Keratinocyte (primary cell): ENCODE data around the gene STPG2. TPM values are rescaled to one million over a fixed set of nuclear protein-coding genes. Genes with fewer than 3 reads are reported as not detected.

Source experiments
- DNase-seq: peaks from one replicate; pipeline ENCODE4 v3.0.0-alpha.2; 2011; ENCODE audit warnings: low read depth, missing footprints, low spot score
- FAIRE-seq: peaks from 2 replicates; lab custom pipeline; 2011; peaks lifted over from hg19 to GRCh38; lab: Jason Lieb, UNC
- H2AFZ ChIP-seq: 2 replicates; pipeline ENCODE4 v1.6.0; 2012; ENCODE audit warnings: low read length, control low read depth, inconsistent platforms; ENCODE audit not compliant: control insufficient read depth
- H3K27ac ChIP-seq: 2 replicates; pipeline ENCODE4 v1.5.1; 2011; ENCODE audit warnings: low read length; ENCODE audit not compliant: control insufficient read depth, insufficient read depth
- H3K27me3 ChIP-seq: 3 replicates; pipeline ENCODE4 v1.6.0; 2011; ENCODE audit warnings: low read length; ENCODE audit not compliant: control insufficient read depth, insufficient read depth; ENCODE audit errors: extremely low read depth
- H3K36me3 ChIP-seq, 2 experiments: 2 replicates in 1 of 2; 3 replicates in 1 of 2; pipeline ENCODE4 v1.5.1; 2011; ENCODE audit warnings: low read length in 2 of 2, mild to moderate bottlenecking in 1 of 2; ENCODE audit not compliant: control insufficient read depth in 2 of 2, insufficient read depth in 2 of 2; ENCODE audit errors: extremely low read depth in 1 of 2
- H3K4me1 ChIP-seq: 3 replicates; pipeline ENCODE4 v1.5.1; 2011; ENCODE audit warnings: low read length; ENCODE audit not compliant: control insufficient read depth, insufficient read depth; ENCODE audit errors: extremely low read depth
- H3K4me2 ChIP-seq: 3 replicates; pipeline ENCODE4 v1.6.0; 2011; ENCODE audit warnings: low read depth, low read length; ENCODE audit not compliant: control insufficient read depth, insufficient read depth; ENCODE audit errors: extremely low read depth
- H3K4me3 ChIP-seq, 3 experiments: fragments of 200-600 bp in 1 of 3; sonication (generic) in 1 of 3; 2 replicates in 2 of 3; 3 replicates in 1 of 3; pipeline ENCODE4 v1.5.1; 2011 to 2016; ENCODE audit warnings: low read length in 3 of 3, mild to moderate bottlenecking in 3 of 3, control low read depth in 2 of 3, inconsistent platforms in 1 of 3, low read depth in 1 of 3, mixed read lengths in 1 of 3, mixed run types in 1 of 3, moderate library complexity in 1 of 3; ENCODE audit not compliant: control insufficient read depth in 2 of 3, insufficient read depth in 2 of 3; ENCODE audit errors: extremely low read depth in 1 of 3
- H3K79me2 ChIP-seq: 2 replicates; pipeline ENCODE4 v1.6.0; 2012; ENCODE audit warnings: low read length; ENCODE audit not compliant: control insufficient read depth, insufficient read depth
- H3K9ac ChIP-seq: 3 replicates; pipeline ENCODE4 v1.6.0; 2011; ENCODE audit warnings: low read length; ENCODE audit not compliant: control insufficient read depth, insufficient read depth; ENCODE audit errors: extremely low read depth
- H3K9me1 ChIP-seq: 3 replicates; pipeline ENCODE4 v1.6.0; 2011; ENCODE audit warnings: low read length; ENCODE audit not compliant: control insufficient read depth, insufficient read depth; ENCODE audit errors: extremely low read depth
- H3K9me3 ChIP-seq: 2 replicates; pipeline ENCODE4 v1.5.1; 2012; ENCODE audit warnings: low read depth, low read length; ENCODE audit not compliant: control insufficient read depth
- H4K20me1 ChIP-seq: 3 replicates; pipeline ENCODE4 v1.6.0; 2011; ENCODE audit warnings: low read length; ENCODE audit not compliant: control insufficient read depth, insufficient read depth; ENCODE audit errors: extremely low read depth
- CTCF ChIP-seq, 3 experiments: IDR thresholded peaks in 1 of 3; conservative IDR thresholded peaks in 1 of 3; optimal IDR thresholded peaks in 1 of 3; 2 replicates in 2 of 3; 3 replicates in 1 of 3; pipeline versions ENCODE3 to v1.5.1; 2011; ENCODE audit warnings: low read length in 3 of 3, mild to moderate bottlenecking in 3 of 3, moderate library complexity in 2 of 3, control low read depth in 1 of 3, inconsistent platforms in 1 of 3; ENCODE audit not compliant: insufficient read depth in 2 of 3; ENCODE audit errors: extremely low read depth in 1 of 3
- EZH2 ChIP-seq: IDR thresholded peaks from one replicate; pipeline ENCODE4 v1.6.1; 2012; ENCODE audit warnings: inconsistent platforms, mild to moderate bottlenecking, low read length, moderate library complexity
- dilution Hi-C: fragments of 300-500 bp; cut with MboI; formaldehyde crosslinking; loops from one replicate; pipeline ENCODE4 v1.7.0; 2020; ENCODE audit warnings: low sequenced_read_pairs; ENCODE audit not compliant: extremely low pct_ligation_motif_present
- polyA plus RNA-seq, 5 experiments: library from polyadenylated mRNA; depleted of rRNA in 3 of 5; stranded (reverse) in 3 of 5; stranded (forward) in 1 of 5; unstranded in 1 of 5; fragments of >200 nt; gene quantifications; 1 replicate in 1 of 5; 2 replicates in 3 of 5; 3 replicates in 1 of 5; pipeline versions ENCODE4 v1.2.1 to v1.2.3, GENCODE V29; 2011 to 2012; ENCODE audit warnings: missing spikeins in 2 of 5, low read depth in 1 of 5, low replicate concordance in 1 of 5

The STPG2 gene
- polyA plus RNA-seq, 1 donor (not counting 4 experiments of a cell fraction or from before 2014, with no cell fraction given): 0.07 TPM

GRCh38 chr4:97585274-97585673 is 558.0 kb downstream of the STPG2 start:
- FAIRE-seq (no peak), DNase-seq (no peak)
- Histone ChIP-seq H3K27me3 (no peaks in the 10 kb centered on the region), H4K20me1 (no peaks in the 10 kb centered on the region), H3K9ac (no peak overlapping the region), H3K36me3 (no peaks in the 10 kb centered on the region), H3K9me1 (no peaks in the 10 kb centered on the region), H3K27ac (no peak overlapping the region), H3K4me3 (no peak overlapping the region), H3K79me2 (no peaks in the 10 kb centered on the region), H3K4me1 (no peaks in the 10 kb centered on the region), H2AFZ (no peak overlapping the region), H3K9me3 (no peaks in the 10 kb centered on the region), H3K4me2 (no peak overlapping the region)
- no peak for TF ChIP-seq CTCF (optimal IDR thresholded peaks at IDR 0.05 in 1 of 3, IDR thresholded peaks at IDR 0.05 in 1 of 3, conservative IDR thresholded peaks at IDR 0.05 in 1 of 3; ENCODE audit: extremely low read depth in 1 of 3, insufficient read depth in 2 of 3, low read length in 3 of 3)
- TF ChIP-seq EZH2: no peak
- dilution Hi-C loops: no loop called here

GRCh38 chr4:97582890-97583289 is 560.4 kb downstream of the STPG2 start:
- dilution Hi-C loops: no loop called here
- no peaks in the 10 kb centered on the region for H3K9me1 ChIP-seq
- no peak for FAIRE-seq

More at GRCh38 chr4:97582890-97583289, 560.4 kb downstream of the STPG2 start:
- no peak overlapping the region for H2AFZ ChIP-seq
- no peaks in the 10 kb centered on the region for H3K36me3 ChIP-seq
- TF ChIP-seq EZH2: no peak
- TF ChIP-seq CTCF (optimal IDR thresholded peaks at IDR 0.05 in 1 of 3, IDR thresholded peaks at IDR 0.05 in 1 of 3, conservative IDR thresholded peaks at IDR 0.05 in 1 of 3; ENCODE audit: extremely low read depth in 1 of 3, insufficient read depth in 2 of 3, low read length in 3 of 3): no peak
- no peaks in the 10 kb centered on the region for H3K27me3 ChIP-seq
- H3K9ac ChIP-seq: no peak overlapping the region
- H3K4me3 ChIP-seq: no peak overlapping the region
- no peak overlapping the region for H3K27ac ChIP-seq
- no peaks in the 10 kb centered on the region for H3K4me1 ChIP-seq
- H3K79me2 ChIP-seq: no peaks in the 10 kb centered on the region
- DNase-seq: no peak
- H4K20me1 ChIP-seq: no peaks in the 10 kb centered on the region
- H3K4me2 ChIP-seq: no peak overlapping the region
- H3K9me3 ChIP-seq: no peaks in the 10 kb centered on the region
